Stimulated activated CD4-positive, alpha-beta T cell treated with anti-CD3 and anti-CD28 coated beads, Interleukin-2, amount 100 ng/mL, for 24 hours (primary cell): ENCODE results near the gene EEF1A2.
"Not testable (repeated sequence)": the region's sequence is repeated elsewhere in the genome, so short reads cannot be mapped to it uniquely, and the experiment has no call there.

ENCODE experiments used
- DNase-seq, 2 donors: peaks; one replicate each; pipeline ENCODE4 v3.0.0-alpha.2; 2020

EEF1A2 gene

GRCh38 chr20:63484236-63484635 lies 14.6 kb downstream of the EEF1A2 start:
- DNase-seq, result no peak

GRCh38 chr20:63483834-63484233 lies 15.0 kb downstream of the EEF1A2 start:
- DNase-seq, result no peak

DNA sequence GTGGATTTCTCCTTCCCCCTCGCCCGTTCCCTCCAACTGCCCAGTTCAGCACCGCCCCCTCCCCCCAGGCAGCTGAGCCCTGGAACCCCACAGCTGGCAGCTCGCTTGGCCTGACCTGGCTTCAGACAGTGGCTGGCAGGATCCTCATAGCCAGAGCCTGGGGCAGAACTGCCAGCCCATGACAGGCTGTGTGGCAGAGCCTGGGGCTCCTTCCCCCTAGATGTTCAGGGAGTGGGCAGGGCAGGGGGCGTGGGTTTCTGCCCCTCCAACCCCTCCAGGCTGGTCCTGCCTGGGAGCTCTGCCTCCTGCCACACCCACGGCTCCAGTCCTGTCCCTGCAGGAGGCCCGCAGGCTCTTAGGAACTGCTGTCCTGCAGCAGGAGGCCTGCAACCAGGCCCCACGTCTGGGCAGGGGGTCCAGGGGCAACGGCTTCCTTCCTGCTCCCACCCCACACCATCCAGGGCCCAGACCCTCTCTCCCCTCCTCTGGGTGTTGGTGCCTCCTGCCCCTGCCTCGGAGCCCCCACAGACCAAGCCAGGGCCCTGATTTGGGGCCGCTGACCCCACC lies 16.8 kb downstream of the EEF1A2 start:
- DNase-seq, result no peak

GRCh38 chr20:63481503-63481902 lies 17.4 kb downstream of the EEF1A2 start:
- no peak for DNase-seq

GRCh38 chr20:63479695-63480419 lies 19.0 kb downstream of the EEF1A2 start:
- DNase-seq, result not testable (repeated sequence)

DNA sequence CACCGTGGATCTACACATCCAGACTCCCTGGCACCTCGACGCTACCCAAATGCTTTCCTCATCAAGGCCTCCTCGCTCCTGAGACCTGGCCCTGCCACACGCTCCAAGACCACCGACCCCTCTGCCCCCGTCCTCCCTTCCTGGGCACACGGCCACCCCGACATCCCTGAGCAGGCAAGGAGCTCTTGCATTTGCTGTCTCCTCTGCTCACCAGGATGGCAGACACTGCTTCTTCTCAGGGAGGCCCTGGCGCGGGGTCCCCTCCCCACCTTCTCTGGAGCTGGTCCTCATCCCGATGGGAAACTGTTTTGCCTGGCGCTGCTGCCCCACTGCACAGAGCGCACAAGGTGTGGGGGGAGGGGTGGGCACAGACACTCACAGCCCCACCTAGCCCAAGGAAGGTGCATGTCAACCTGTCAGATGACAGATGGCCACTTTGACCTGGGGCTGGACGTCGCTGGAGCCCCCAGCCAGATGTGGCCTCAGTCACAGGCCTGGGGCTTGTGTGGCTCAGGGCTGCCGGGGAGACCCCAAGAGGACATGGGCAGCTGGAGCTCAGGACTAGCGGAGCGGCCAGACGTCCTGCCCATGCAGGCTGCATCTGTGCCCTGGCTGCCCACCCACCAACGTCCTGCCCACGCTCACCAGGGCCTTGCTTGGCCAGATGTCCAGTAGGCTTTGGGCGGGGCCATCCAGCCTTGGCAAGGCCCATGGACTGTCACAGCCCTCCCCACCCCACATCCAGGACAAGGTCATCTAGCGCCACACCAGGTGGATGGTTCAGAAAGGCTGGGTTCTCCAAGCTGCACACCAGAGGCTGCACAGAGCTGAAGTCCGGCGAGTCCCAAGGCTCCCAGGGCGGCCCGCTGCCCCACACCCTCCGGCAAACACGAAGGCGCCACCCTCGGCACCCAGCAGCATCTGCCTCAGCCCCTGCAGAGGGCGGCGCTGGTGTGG lies 20.3 kb downstream of the EEF1A2 start:
- no peak for DNase-seq

DNA sequence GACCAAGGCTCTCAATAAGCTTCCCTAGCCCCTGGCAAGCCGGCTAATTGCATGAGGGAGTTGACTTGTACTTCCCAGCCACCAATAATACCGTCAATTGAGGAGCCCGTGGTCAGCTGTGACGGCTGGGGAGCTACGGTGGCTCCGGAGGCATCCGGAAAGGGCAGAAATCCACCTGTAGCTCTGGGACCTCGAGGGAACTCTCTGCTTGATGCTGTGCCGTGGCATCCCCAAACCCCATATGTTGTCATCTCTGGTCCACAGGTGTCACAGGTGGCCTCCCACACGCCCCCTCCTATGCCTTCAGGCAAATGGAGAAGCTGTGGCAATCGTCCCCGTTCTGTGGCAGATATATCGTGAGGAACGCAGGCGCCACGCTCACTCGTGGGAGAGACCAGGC lies 20.9 kb downstream of the EEF1A2 start:
- DNase-seq, result no peak

DNA sequence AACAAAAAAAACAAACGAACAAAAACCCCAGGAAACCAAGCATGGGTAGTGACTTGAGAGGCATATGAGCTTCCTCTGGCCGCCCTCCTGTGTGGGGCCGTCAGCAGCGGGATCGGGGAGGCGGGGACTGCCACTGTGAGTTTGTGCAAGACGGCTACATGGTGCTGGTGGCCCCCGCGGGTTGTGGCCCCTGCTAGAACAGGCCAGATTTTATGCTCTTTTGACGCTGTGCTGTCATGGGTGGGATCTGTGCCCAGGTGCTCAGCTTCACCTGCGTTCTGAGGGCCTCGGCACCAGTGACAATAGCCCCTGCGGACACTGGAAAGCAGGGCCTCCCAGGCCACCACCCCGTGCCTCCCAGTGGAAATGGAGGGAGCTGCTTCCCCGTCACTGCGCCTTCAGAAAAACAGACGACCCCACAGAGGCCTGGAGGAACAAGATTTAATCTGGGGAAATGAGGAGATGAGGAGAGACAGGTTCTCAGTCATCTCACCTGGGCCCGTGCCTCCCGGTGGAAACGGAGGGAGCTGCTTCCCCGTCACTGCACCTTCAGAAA lies 21.7 kb downstream of the EEF1A2 start:
- DNase-seq, result no peak

GRCh38 chr20:63475209-63475608 lies 23.7 kb downstream of the EEF1A2 start:
- no peak for DNase-seq

DNA sequence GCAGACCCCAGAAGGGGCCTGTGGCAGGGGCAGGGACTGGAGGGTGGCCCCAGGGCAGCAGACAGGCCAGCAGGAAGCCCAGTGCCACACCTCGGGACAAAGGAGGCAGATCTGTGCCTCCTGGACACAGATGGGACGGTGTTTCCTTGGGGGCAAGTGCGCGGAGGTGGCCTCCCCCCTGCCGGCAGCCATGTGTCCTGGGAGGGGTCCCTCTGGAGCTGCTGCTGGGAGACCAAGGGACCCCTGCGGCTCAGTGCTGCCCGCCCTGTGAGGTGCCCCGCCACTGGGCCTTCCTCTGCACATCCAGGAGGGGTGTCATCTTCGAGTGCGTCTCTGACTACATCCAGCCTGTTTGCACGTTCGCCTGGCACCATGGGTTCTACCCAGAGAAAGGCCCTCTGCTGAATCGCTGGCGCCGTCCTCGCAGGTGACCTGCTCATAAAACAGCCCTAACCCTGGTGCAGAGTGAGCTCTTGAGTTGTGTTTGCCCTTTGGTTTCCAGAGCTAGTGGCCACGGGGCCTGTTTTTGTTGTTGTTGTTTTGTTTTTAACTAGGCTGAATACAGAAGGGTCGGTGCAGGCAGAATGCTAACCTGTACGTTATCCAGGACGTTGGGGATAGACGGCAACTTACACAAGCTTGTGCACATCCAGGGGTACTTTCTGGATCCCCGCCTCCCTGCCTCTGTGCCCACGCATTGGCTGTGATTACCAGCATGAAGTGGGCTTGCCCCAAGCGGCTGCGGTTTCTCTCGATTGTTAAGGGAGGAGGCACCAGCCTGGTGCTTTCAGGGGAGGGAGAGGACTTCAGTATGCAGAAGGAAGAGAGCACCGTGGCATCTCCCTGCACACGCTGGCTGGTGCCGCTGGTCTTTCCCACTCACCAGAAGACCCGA lies 25.1 kb downstream of the EEF1A2 start:
- DNase-seq, result no peak

DNA sequence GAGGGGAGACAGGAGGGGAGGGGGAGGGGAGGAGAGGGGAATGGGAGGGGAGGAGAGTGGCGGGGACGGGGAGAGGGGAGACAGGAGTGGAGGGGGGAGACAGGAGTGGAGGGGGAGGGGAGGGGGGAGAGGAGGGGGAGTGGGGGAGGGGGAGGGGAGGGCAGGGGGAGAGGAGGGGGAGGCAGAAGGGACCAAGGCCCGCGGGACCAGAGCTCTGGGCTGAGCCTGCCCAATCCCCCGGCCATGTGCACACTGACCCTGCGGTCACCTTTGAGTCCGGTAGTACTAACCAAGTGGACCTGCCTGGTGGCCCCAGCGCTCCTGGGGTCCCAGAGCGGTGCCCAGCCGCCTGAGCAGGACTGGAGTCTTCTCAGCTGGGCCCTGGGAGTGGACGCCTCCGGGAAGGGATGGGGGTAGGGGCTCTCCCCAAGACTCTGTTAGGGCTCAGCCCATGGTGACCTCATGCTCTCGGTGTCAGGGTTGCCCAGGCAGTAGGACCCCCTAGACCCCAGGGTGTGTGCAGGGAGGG lies 26.0 kb downstream of the EEF1A2 start:
- no peak for DNase-seq

DNA sequence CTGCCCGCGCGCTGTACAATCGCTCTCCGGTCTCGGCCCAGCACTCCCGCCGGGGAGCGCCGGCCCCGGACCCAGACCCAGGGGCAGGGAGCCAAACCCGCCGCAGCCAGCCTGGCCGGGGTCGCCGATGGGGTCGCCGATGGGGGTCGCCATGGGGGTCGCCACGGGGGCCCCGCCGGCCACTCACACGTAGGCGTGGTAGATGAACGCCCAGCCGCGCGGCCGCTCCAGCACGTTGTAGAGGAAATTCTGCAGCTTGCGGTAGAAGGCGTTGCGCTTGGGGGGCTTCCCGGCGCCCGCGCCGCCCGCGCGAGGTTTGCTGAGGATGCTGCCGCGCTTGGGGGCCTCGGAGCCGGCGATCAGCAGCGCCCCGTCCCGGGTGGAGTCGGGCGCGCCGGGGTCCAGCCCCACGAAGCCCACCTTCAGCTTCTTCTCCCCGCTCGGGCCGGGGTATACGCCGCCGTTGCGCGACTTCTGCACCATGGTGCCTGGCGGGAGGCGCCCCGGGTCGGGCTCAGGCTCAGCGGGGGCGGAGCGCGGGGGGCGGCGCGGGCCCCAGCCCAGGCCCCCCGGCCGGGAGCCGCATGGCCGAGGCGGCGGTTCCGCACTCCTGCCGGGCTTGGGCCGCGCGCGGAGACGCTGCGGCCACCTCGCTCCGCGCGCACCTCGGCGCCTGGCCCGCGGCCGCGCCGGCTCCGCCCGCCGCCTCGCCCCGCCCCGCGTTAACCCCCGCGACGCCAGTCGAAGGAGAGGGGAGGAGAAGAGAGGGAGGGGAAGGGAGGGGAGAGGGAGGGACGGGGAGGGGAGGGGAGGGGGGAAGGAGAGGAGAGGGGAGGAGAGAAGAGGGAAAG lies 26.7 kb downstream of the EEF1A2 start, which contains the start of gene KCNQ2:
Gene KCNQ2, minus strand, starts transcription at position 675 of the 851 bp plus-strand sequence. Its CDS starts 192 bp downstream, at position 483.
- peak in 1 of 2 donors; percentile 32 for DNase-seq

- DNase-seq, result no peak
Measured at GRCh38 chr20:63471717-63471980, 27.2 kb downstream of the EEF1A2 start.

DNA sequence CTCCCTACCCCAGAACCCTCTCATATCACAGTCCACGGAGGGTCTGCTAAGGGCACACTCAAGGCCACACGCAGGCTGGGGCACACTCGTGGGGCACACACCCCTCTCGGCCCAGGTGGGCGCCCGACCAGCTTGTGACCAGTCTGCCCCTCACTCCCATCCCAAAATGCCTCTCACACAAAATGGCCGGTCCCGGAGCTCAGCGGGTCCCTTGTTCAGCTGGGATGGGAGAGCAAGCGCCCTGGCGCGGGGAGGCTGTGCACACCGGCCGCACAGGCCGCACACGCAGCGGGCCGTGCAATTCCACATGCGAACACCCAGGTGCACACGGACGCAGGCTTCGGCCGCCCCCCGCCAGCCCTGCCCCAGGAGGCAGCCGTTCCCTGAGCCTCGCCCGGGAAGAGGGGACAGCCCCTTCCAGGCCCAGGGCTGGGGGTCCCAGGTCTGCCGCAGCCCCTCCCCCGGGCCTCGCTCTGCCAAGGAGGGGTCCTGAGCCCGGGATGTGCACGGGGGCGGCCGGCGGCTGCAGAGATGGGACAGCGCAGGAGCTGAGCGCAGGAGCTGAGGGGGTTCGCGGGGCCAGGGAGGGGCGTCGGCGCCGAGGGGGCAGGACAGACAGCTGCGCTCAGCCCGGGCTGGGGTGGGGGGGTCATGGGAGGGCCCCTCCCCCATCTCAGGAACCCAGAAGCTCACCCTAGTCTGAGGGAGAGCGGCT lies 27.7 kb downstream of the EEF1A2 start:
- DNase-seq, result no peak

DNA sequence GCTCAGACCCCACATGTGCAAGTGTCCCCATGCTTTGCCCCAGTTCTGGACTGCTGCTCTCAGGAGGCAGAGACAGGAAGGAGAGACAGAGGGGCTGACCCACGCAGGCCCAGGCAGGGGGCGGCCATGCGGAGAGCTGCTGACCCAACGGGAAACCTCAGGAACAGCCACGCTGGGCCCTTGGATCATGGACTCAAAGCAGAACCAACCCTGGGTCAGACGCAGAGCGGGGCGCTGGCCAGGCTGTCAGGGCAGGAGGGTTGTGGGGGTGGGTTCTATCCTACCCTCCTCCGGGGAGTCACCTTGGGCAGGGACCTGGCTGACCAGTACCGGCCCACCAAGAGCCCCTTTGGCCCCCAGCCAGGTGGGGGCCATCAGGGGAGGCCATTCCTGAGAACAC lies 28.5 kb downstream of the EEF1A2 start:
- no peak for DNase-seq

DNA sequence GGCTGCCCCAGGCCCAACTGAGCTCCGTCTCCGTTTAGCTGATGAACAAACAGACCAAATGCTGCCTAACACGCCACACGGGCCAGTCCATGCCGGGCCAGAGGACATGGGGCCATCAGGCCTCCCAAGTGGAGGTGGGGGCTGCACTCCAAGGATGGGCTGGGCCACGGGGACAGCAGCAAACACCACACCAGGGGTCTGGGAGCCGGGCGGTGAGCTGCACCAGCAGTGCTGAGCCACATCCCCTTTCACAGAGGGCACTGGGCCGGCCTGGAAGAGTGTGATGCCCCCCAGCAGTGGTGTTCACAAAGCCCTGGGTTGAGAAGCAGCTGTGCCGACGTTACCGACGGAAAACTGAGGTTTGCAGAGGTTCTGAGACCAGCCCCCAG lies 29.2 kb downstream of the EEF1A2 start:
- DNase-seq, result no peak

- DNase-seq, result no peak
Measured at GRCh38 chr20:63469019-63469712, 29.7 kb downstream of the EEF1A2 start.

DNA sequence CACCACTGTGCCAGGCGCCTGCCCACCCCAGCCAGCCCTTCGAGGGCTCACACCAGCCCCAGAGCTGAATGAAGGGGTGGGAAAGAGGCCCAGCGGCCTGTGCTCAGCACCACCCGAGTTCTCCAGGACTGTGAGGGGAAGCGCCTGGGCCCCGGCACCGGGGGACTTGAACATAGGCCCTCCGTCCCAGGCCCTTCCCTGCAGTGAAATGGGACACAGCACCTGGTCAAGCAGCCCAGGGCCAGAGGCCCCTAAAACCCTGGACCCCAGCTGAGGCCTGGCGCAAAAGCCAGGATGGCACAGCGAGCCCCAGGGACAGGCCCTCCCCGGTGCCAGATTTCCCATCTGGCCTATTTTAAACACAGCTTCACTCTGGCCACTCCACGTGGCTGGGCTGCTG lies 30.5 kb downstream of the EEF1A2 start:
- DNase-seq, result no peak

DNA sequence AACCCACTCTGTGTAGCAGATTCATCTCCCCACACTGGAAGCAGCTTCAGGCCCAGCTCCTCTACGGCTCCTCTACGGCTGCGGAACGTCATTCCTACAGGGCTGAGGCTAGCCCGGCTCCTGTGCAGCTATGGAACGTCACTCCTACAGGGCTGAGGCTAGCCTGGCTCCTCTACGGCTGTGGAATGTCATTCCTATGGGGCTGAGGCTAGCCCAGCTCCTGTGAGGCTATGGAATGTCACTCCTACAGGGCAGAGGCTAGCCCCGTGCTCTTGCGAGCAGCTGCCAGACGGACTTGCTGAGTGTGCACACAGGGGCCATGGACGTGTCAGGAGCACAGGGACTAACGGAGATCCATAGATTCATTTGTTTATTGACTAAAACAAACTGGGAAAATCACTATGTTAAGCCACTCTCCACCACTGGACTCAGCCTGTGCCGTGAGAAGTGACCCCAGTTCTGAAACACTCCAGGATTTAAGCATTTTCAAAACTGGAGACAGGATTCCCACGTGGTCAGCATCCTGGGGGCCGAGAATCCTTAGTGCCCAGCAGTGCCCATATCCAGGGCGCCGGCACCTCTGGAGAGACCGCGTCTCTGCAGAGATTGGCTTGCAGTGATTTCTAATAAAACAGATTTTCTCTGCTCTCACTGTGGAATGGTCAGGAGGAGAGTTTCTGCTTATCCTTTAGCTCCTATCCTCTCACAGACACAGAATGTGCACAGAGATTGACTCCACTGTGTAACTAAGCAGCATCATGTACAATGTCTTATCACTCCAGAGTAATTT lies 31.4 kb downstream of the EEF1A2 start:
- no peak for DNase-seq
